Cardiac fibroblast (primary cell): ENCODE measurements around the gene TMOD2.

Experiments used
- DNase-seq, 2 donors: peaks; one replicate each; pipeline versions ENCODE4 v3.0.0 to v3.0.0-alpha.2; 2010; ENCODE audit warnings: low read depth in 2 of 2
- H3K4me3 ChIP-seq, 2 donors: replicated peaks in 1 of 2; 1 replicate in 1 of 2; 2 replicates in 1 of 2; pipeline ENCODE4 v1.5.1; 2011; ENCODE audit warnings: low read depth in 2 of 2, low read length in 2 of 2, mild to moderate bottlenecking in 2 of 2, moderate library complexity in 1 of 2
- CTCF ChIP-seq: IDR thresholded peaks from one replicate; pipeline ENCODE4 v1.5.1; 2011; ENCODE audit warnings: low read depth, mild to moderate bottlenecking, low read length, inconsistent platforms

TMOD2 gene

GRCh38 chr15:51846463-51847230, 95.2 kb downstream of the TMOD2 start:
- peak; percentile 81 to 91 for DNase-seq
- no peak for TF ChIP-seq CTCF
- no peak overlapping the region for H3K4me3 ChIP-seq

- no peak overlapping the region for H3K4me3 ChIP-seq
- TF ChIP-seq CTCF = no peak
Observed at GRCh38 chr15:51848811-51849210, 97.4 kb downstream of the TMOD2 start.

GRCh38 chr15:51849860-51850259, 98.5 kb downstream of the TMOD2 start:
- H3K4me3 ChIP-seq = no peak overlapping the region
- TF ChIP-seq CTCF = no peak
- peak in 1 of 2 donors; percentile 34 for DNase-seq

More at GRCh38 chr15:51848811-51849210, 97.4 kb downstream of the TMOD2 start:
- DNase-seq = peak in 1 of 2 donors; percentile 63

GRCh38 chr15:51853998-51854397, 102.6 kb downstream of the TMOD2 start:
- DNase-seq = peak in 1 of 2 donors; percentile 42
- H3K4me3 ChIP-seq = no peak overlapping the region
- no peak for TF ChIP-seq CTCF

- TF ChIP-seq CTCF = no peak
- no peak overlapping the region for H3K4me3 ChIP-seq
- DNase-seq = no peak
Observed at GRCh38 chr15:51855612-51856011, 104.2 kb downstream of the TMOD2 start.

GRCh38 chr15:51856714-51857380, 105.5 kb downstream of the TMOD2 start:
- no peak overlapping the region for H3K4me3 ChIP-seq
- no peak for TF ChIP-seq CTCF
- peak in 1 of 2 donors; percentile 48 for DNase-seq
